Measurements from ENCODE around the gene AFF3. TPM values are rescaled to one million over a fixed set of nuclear protein-coding genes. Genes with fewer than 3 reads are reported as not detected.

Gene AFF3
- total RNA-seq, 1 experiment from 2014 or later, result 8.9 TPM

- no peak for DNase-seq (ENCODE audit: low read depth)
These were observed 316.8 kb downstream of the AFF3 start for GRCh38 chr2:99825630-99826029.

DNA sequence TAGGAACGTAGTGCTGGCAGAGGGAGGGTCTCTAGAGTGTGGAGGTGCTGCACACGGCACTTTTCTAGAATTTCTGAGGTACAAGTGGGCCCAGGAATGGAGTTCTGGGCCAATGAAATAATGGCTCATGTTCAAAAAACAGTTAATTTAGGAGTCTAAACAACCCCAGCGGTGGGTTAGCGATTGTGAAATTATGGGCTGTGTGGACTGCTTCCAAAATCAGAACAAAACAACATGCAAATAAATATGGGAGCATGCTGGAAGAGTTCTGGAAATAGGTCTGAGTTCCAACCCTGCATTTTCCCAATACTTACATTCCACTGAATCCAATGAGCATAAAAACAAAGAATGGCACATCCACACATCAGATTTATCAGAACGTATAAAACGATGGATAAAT is 317.6 kb downstream of the AFF3 start:
- DNase-seq (ENCODE audit: low read depth), result no peak

DNA sequence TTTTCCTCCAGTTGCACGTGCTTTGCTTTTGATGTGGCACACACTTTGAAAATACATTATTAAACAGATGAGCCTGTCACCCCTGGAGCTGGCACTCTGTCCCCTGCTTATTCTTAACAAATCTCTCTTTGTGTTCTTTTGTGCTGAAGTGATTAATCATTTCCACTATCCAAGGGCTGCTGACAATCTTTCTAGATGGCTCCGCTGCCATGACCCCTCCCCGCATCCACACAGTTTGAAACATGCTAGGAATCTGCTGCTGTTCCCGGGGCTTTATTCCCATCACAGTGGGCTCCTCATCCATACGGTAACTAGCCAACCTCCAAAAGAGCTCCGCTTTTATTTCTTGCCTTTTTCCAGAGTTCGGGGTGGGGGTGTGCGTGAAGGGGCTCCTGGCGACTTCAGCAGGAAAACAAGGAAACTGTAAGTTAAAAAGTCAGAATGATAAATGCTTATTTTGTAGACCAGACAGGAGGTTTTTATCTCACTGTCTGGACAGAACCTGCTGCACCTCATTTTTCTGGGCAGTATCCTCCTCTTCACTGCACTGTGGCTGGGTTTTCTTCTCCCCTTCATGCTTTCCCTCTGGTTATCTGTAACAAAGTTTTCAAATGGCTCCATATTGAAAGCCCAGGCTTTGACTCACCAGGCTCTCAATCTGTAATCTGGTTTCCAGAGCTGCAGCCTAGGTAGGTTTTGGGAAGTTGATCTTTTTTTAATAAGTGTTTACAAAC is 319.7 kb downstream of the AFF3 start:
- no peak for DNase-seq (ENCODE audit: low read depth)

DNA sequence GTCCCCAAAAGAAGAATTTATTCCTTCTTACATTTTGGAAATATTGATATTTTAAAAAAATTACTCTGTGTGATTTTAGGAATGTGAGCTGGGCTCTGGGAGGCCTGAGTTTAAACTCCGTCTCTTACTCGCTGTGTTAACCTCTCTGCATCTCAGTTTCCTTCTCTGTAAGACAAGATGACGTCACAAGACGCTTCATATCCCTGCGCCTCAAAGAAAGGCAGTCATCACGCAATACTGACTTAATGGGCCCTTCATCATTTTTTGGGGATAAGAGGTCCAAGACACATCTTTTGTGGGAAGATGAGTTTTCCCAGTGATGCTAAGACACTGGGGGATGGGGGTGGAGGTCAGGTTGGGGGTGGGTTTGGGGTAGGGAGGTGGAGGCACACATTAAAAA is 320.4 kb downstream of the AFF3 start:
- DNase-seq (ENCODE audit: low read depth), result no peak

GRCh38 chr2:99821572-99821971 is 320.8 kb downstream of the AFF3 start:
- peak; percentile 54 for DNase-seq (ENCODE audit: low read depth)

- no peak for DNase-seq (ENCODE audit: low read depth)
These were observed 321.4 kb downstream of the AFF3 start for GRCh38 chr2:99821039-99821438.

DNA sequence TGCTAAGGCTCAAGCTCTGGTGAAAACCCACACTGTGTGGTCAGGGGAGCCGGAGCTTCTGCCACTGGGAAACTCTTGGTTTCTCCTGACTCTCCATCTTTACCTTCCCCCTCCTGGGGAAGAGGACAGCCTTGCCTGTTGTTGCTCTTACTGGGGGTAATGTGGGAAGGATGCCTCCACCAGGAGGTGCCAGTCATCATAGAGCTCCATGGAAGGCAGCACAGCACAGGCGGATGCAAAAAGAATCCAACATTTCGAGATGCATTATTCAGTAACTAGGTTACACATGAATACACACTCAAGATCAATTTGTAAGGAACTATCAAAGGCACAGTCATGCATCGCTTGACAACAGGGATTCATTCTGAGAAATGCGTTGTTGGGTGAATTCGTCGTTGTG is 322.6 kb downstream of the AFF3 start:
- no peak for DNase-seq (ENCODE audit: low read depth)

- DNase-seq (ENCODE audit: low read depth), result no peak
These were observed 323.5 kb downstream of the AFF3 start for GRCh38 chr2:99818842-99819241.

- DNase-seq (ENCODE audit: low read depth), result no peak
These were observed 325.5 kb downstream of the AFF3 start for GRCh38 chr2:99816908-99817307.

DNA sequence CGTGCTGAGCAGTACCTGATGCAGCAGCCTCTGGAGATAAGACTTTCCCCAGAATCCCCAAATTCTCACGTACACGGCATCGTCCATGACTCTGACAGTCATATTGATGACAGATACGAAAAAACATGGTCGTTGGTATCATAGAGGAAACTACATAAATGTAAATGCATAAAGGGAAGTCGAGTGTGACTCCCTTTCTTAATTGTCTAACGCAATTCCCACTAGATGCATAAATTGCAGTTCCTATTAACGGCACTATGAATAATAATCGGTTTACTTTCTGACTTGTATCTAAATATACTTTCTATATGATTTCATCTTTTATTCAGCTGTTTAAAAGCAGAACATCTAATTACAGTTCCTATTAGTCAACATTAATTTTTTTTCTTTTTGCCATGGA is 330.0 kb downstream of the AFF3 start:
- no peak for DNase-seq (ENCODE audit: low read depth)

DNA sequence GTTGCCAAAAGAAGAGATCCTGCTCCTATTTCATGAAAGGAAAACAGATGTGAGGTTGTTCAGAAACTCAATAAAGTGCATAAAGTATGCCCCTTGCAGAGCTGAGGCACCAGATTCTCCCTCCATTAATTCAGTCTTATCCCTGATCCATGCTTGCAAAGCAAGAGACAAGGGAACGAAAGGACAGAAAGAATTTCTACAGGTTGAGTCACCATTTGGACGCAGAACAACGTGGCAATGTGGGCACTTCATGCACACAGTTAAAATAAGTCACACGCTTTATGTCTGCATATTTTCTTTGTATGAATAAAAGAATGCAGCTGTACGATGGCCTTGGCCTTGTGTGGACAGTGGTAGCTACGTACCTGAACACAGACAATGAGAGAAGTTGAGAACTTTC is 330.8 kb downstream of the AFF3 start:
- peak; percentile 62 for DNase-seq (ENCODE audit: low read depth)

DNA sequence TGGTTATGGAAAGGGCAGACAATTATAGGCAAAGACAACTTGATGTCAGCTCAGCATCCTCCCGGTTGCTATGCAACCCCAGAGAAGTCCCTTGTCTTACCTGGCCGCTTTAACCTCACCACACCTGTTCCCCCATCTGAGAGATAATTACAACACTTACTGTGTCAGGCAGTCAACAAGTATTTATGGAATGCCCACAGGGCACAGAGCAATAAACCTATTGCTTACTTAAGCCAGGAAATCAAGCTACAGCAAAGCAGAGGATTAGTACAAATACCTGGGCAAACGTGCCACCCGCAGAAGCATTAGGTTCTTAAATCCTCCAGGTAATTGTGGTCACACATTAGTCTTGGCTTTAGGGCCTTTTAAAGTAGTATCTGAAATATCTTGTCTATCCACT is 332.2 kb downstream of the AFF3 start:
- DNase-seq (ENCODE audit: low read depth), result no peak

GRCh38 chr2:99809259-99809900 is 333.0 kb downstream of the AFF3 start:
- no peak for DNase-seq (ENCODE audit: low read depth)

DNA sequence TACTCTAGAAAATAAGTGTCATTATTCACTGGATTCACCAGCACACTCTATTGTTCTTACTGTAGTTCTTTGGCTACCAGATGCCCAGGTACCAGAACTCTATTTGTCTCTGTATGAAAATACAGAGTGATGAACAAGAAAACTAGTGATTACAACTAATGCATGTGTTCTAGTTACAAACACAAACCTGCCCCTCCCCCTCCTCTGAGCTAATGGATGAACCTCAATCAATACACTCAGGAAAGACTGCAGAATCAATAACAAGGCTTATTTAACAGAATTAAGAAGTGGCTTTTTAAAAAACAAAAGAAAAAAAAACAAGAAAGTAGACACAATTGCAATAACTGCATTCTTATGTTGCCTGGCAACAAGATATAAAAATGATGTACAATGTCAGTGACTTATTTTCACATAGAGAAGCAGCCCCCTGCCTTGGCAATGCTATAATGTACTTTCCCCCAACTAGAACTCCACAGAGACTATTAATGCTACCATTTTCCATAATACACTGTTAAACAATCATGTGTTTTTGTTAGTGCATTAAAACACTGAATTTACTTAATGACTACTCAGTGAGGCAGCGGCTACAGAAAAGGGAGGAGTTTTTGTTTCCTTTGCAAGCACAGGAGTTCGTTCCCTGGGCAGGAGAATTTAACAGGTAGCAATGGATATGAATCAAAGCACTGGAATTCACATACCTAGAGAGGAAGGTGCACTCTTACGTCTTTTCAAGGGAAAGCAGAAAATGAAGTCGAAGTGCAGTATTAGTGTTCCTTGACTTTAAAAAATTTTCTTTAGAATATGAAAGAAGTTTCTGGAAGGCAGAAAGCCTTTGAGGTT is 333.8 kb downstream of the AFF3 start:
- DNase-seq (ENCODE audit: low read depth), result no peak

DNA sequence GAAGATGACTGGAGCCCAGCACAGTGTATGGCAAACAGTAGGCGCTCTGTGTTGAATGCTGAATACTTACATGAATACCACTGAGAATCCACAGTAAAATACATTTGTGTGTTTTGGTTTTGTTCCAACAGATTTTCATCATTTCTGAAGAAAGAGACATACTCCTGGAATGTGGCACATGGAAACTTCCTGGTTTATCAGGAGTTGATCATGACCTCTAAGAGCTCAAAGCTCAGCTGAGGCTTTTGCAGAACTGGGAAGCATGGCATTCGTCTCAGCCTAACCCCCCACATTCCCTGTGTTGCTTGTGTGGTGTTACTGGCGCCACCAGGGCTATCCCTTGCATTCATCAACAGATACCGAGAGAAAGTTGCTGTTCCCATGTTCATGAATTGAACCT is 335.6 kb downstream of the AFF3 start:
- peak; percentile 27 for DNase-seq (ENCODE audit: low read depth)

DNA sequence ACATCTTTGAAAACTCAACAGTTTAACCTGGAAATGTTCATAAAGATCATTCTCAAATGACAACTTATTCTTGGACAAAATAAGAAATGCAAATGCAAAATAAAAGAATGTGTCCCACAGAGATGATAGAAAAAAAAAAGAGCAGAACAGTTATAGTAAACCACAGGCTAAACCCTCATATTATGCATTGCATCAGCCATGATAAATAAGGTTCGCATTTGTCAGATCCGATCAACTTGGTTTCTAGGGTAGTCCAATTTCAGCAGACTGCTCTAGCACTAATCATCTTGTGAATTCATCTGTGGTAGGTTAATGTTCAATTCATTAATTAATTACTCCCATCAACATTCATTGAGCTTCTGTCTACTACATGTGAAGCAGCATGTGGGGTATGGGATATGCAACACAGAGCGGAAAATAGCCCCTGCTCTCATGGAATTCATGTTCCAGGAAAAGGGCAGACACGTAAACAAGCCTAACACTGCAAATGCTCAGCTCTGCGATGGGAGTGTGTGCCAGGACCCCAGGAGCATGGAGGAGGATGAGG is 336.4 kb downstream of the AFF3 start:
- DNase-seq (ENCODE audit: low read depth), result no peak

GRCh38 chr2:99803846-99804245 is 338.5 kb downstream of the AFF3 start:
- DNase-seq (ENCODE audit: low read depth), result no peak

- DNase-seq (ENCODE audit: low read depth), result no peak
These were observed 339.7 kb downstream of the AFF3 start for GRCh38 chr2:99802734-99803133.

DNA sequence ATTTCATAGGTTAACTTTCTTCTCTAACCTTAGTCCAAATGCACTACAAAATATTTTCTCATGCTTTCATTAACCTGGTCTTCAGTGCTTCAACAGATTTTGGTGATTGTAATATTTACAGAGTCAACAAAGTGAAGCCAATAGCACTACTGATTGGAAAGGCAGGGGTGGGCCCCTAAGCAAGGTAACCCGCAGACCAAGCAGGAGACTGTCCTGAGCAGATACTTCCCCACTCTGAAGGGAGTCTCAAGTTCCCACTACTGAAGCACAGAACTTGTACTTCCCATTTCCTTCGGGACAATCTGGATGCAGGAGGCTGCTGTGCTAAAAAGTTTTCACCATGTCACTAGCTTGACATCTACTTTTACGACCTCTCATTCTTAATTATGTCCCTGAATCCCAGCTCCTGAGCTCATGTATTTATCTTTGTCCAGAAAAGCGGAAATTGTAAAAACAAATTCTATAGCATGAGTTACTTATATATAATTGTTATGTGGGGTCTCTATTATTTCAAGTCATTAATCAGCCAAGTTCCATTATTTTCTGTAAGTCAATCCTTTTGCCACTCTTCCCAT is 341.0 kb downstream of the AFF3 start:
- no peak for DNase-seq (ENCODE audit: low read depth)

- DNase-seq (ENCODE audit: low read depth), result no peak
These were observed 344.9 kb downstream of the AFF3 start for GRCh38 chr2:99797475-99797874.

DNA sequence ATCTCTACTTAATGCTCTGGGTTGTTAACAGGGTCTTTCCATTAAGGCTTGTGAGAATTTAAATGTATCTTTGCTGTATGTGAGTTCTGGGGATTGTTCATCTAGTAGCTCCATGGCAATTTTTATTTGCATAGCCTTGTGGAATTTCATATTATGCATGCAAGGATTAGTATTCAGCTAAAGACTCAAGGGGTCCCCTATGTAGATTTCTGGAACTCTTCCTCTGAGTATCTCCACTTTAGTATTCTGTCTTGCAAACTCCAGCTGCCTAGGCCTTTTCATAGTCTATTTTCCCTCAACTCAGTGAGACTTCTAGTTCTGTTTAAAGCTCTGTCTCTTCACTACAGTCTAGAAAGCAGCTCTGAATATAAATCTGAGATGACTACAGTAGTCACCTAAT is 348.0 kb downstream of the AFF3 start:
- DNase-seq (ENCODE audit: low read depth), result no peak

DNA sequence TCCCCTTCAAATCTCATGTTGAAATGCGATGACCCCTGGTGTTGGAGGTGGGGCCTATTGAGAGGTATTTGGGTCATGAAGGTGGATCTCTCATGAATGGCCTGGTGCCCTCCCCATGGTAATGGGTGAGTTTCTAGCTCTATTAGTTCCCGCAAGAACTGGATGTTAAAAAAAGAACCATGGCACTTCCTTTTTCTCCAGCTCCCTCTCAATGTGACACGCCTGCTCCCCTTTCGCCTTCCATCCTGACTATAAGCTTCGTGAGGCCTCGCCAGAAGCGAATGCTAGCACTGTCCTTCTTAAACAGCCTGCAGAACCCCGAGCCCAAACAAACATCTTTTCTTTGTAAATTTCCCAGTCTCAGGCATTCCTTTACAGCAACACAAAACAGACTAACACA is 349.4 kb downstream of the AFF3 start:
- DNase-seq (ENCODE audit: low read depth), result no peak

Data from Daoy (cell line).